Smooth muscle cell (in vitro differentiated cells): ENCODE measurements around the gene KCNC1. TPM values are rescaled to one million over a fixed set of nuclear protein-coding genes. Genes with fewer than 3 reads are reported as not detected.

Experiments used
- DNase-seq: peaks from one replicate; lab custom pipeline; 2025; ENCODE audit not compliant: unreplicated experiment; lab: John Stamatoyannopoulos, UW
- H2AFZ ChIP-seq: fragments of 200-600 bp; sonication (generic); 2 replicates; pipeline ENCODE4 v1.6.0; 2016; ENCODE audit warnings: antibody characterized with exemption, low read depth, mild to moderate bottlenecking
- H3F3A ChIP-seq: fragments of 200-600 bp; sonication (generic); 2 replicates; pipeline ENCODE4 v1.6.0; 2017; ENCODE audit warnings: antibody characterized with exemption, low read depth
- H3K27ac ChIP-seq: fragments of 200-600 bp; sonication (generic); 2 replicates; pipeline ENCODE4 v1.5.1; 2016; ENCODE audit warnings: low read depth, mild to moderate bottlenecking
- H3K27me3 ChIP-seq: fragments of 200-600 bp; sonication (generic); 2 replicates; pipeline ENCODE4 v1.6.1; 2016; ENCODE audit warnings: low read depth, mild to moderate bottlenecking
- H3K36me3 ChIP-seq: fragments of 200-600 bp; sonication (generic); 2 replicates; pipeline ENCODE4 v1.5.1; 2016; ENCODE audit warnings: low read depth
- H3K4me1 ChIP-seq: fragments of 200-600 bp; sonication (generic); 2 replicates; pipeline ENCODE4 v1.5.1; 2016; ENCODE audit warnings: low read depth
- H3K4me2 ChIP-seq: fragments of 200-600 bp; sonication (generic); 2 replicates; pipeline ENCODE4 v1.6.0; 2016; ENCODE audit warnings: mild to moderate bottlenecking
- H3K4me3 ChIP-seq: fragments of 200-600 bp; sonication (generic); 2 replicates; pipeline ENCODE4 v1.5.1; 2016; ENCODE audit warnings: mild to moderate bottlenecking
- H3K79me2 ChIP-seq: fragments of 200-600 bp; sonication (generic); 2 replicates; pipeline ENCODE4 v1.6.0; 2016; ENCODE audit warnings: low read depth, mild to moderate bottlenecking
- H3K9ac ChIP-seq: fragments of 200-600 bp; sonication (generic); 2 replicates; pipeline ENCODE4 v1.6.0; 2016; ENCODE audit warnings: low read depth
- H3K9me3 ChIP-seq: fragments of 200-600 bp; sonication (generic); replicated peaks from 2 replicates; pipeline ENCODE4 v1.5.1; 2016; ENCODE audit warnings: low read depth
- H4K20me1 ChIP-seq: fragments of 200-600 bp; sonication (generic); 2 replicates; pipeline ENCODE4 v1.6.0; 2016; ENCODE audit warnings: low read depth
- CTCF ChIP-seq: fragments of 200-600 bp; sonication (generic); IDR thresholded peaks from 2 replicates; pipeline ENCODE4 v1.5.1; 2017; ENCODE audit warnings: borderline replicate concordance, mild to moderate bottlenecking, antibody characterized with exemption; ENCODE audit not compliant: insufficient read depth, poor library complexity, severe bottlenecking
- WGBS: methylation state at CpG from one replicate; pipeline ENCODE4 v1.1.7; 2016; ENCODE audit warnings: low lambda C conversion rate; 5-methylcytosine and 5-hydroxymethylcytosine counted together
- polyA plus RNA-seq: library from polyadenylated mRNA; unstranded; fragments of >200 nt; fragmentation: Nextera tagmentation; extraction: Ambion mirVana; gene quantifications from 2 replicates; pipeline ENCODE4 v1.2.1, GENCODE V29; 2016
- total RNA-seq: library from RNA; depleted of rRNA; stranded (reverse); fragments of >200 nt; gene quantifications from 2 replicates; pipeline ENCODE4 v1.2.3, GENCODE V29; 2014

KCNC1 gene
- total and polyA plus RNA-seq, 2 experiments from 2014 or later = not detected

DNA sequence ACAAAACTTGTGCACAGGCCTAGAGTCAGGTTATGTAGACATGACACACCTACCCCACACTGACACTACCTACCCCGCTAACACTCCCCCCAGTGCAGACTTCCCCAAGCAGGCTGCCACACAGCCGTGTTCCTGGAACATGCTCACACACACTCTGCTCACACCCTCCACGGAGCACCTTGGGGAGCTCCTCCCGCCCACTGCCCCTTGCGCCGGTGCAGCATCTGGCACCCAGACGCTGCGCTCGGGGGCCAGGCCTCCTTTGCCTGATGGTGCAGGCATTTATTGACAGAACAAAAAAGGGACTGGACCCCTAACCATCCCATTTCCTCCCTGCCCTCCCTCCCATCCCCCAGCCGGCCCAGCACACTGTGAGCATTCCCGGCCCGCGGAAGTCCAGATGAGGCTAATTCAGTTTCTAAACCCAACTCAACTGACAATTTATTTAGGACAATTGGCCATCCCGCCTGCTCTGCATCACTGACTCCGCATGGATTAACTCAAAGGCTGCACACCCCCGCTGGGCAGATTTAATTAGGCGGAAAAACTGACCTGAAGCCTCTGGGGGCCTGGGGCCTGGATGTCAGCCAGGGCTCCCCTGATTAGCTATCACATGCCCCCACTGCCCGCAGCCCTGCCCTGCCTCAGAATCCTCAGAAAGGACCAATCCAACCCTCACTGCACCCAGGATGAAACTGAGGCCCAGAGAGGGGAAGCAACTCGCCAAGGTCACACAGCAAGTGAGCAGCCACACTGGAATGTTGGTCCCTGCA is 30.1 kb downstream of the KCNC1 start:
- H3K9me3 ChIP-seq = no peaks in the 10 kb centered on the region
- peaks cover 12% of the 10 kb centered on the region for H3K4me1 ChIP-seq
- H3K27me3 ChIP-seq = no peaks in the 10 kb centered on the region
- H3K27ac ChIP-seq = no peak overlapping the region
- no peak overlapping the region for H3K4me3 ChIP-seq
- TF ChIP-seq CTCF = no peak
- H3F3A ChIP-seq = no peaks in the 10 kb centered on the region
- WGBS = 75% methylated on average over 18 of the region's 19 CpGs
- no peak overlapping the region for H2AFZ ChIP-seq
- H4K20me1 ChIP-seq = no peaks in the 10 kb centered on the region
- no peak overlapping the region for H3K9ac ChIP-seq
- H3K4me2 ChIP-seq = no peak overlapping the region
- H3K36me3 ChIP-seq = no peaks in the 10 kb centered on the region
- no peak for DNase-seq
- H3K79me2 ChIP-seq = no peaks in the 10 kb centered on the region

DNA sequence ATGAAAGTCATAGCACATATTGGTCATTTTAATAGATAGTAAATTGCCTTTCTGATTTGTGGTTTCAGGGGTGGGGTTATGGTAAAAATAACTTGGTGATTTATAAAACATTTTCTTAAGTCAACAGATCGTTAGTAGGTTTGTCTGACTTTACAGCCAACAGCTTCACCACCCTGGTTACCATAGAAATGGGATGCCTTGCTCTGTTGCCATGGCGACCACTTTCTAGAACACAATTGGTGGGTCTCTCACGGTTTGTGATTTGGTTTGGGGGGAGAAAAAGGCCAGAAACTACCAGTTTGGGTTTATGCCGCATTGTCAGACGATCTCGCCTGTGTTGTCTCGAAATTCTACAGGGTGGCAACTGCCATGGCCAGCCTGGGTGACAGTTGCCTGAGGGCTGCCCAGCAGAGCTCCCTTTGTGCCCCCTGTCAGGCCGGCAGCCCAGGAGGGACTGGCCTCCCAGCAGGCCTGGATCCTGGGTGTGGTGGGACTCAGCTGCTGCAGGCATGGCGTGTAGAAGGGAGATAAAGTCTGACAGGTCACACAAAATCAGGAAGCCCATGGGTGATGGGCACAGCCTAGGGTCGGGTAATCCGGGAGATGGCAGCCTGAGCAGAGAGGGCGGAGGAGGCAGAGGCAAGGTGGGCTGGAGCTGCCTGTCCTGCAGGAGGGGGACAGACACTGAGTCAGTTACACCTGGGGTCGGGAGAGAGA is 30.9 kb downstream of the KCNC1 start:
- no peak overlapping the region for H2AFZ ChIP-seq
- no peak for TF ChIP-seq CTCF
- no peaks in the 10 kb centered on the region for H3K27me3 ChIP-seq
- H3K9me3 ChIP-seq = no peaks in the 10 kb centered on the region
- no peaks in the 10 kb centered on the region for H3K36me3 ChIP-seq
- no peak overlapping the region for H3K9ac ChIP-seq
- no peak overlapping the region for H3K27ac ChIP-seq
- 84% methylated on average over 13 of the region's 13 CpGs for WGBS
- no peaks in the 10 kb centered on the region for H4K20me1 ChIP-seq
- no peaks in the 10 kb centered on the region for H3F3A ChIP-seq
- no peak overlapping the region for H3K4me3 ChIP-seq
- H3K4me1 ChIP-seq = peaks cover 12% of the 10 kb centered on the region
- H3K79me2 ChIP-seq = no peaks in the 10 kb centered on the region
- no peak for DNase-seq
- H3K4me2 ChIP-seq = no peak overlapping the region

GRCh38 chr11:17766073-17766359 is 31.4 kb downstream of the KCNC1 start:
- no peaks in the 10 kb centered on the region for H3K79me2 ChIP-seq
- H3K9ac ChIP-seq = no peak overlapping the region
- no peak for TF ChIP-seq CTCF
- H3K4me2 ChIP-seq = no peak overlapping the region
- WGBS = 98% methylated on average over 8 of the region's 8 CpGs
- no peaks in the 10 kb centered on the region for H3F3A ChIP-seq
- peaks cover 12% of the 10 kb centered on the region for H3K4me1 ChIP-seq
- H3K27me3 ChIP-seq = no peaks in the 10 kb centered on the region
- no peak overlapping the region for H3K27ac ChIP-seq
- no peaks in the 10 kb centered on the region for H4K20me1 ChIP-seq
- no peaks in the 10 kb centered on the region for H3K36me3 ChIP-seq
- DNase-seq = no peak
- H2AFZ ChIP-seq = no peak overlapping the region
- H3K4me3 ChIP-seq = no peak overlapping the region
- no peaks in the 10 kb centered on the region for H3K9me3 ChIP-seq
